HCT116 (cell line): ENCODE data around the gene SUMO3.

Source experiments
- ELF1 ChIP-seq: IDR thresholded peaks from 2 replicates; pipeline ENCODE4 v1.6.1; 2012; ENCODE audit warnings: low read depth, borderline replicate concordance
- EZH2 ChIP-seq: fragments of 200-600 bp; sonication (generic); IDR thresholded peaks from 2 replicates; pipeline ENCODE4 v1.6.1; 2017; ENCODE audit warnings: antibody characterized with exemption, mixed run types
- FOSL1 ChIP-seq: IDR thresholded peaks from 2 replicates; pipeline ENCODE4 v1.6.1; 2012; ENCODE audit warnings: low read depth
- POLR2A ChIP-seq: IDR thresholded peaks from 2 replicates; pipeline ENCODE4 v1.7.0; 2011; ENCODE audit warnings: borderline replicate concordance; ENCODE audit not compliant: insufficient read depth, insufficient read length; ENCODE audit errors: extremely low read depth
- POLR2AphosphoS5 ChIP-seq: IDR thresholded peaks from 2 replicates; pipeline ENCODE4 v1.6.1; 2011; ENCODE audit warnings: mild to moderate bottlenecking, low read depth, low read length, moderate library complexity
- RAD21 ChIP-seq: IDR thresholded peaks from 2 replicates; pipeline ENCODE4 v1.6.1; 2012; ENCODE audit warnings: low read depth, mild to moderate bottlenecking
- SIN3A ChIP-seq: IDR thresholded peaks from 2 replicates; pipeline ENCODE4 v1.6.1; 2012; ENCODE audit warnings: low read depth
- TCF7L2 ChIP-seq: IDR thresholded peaks from 2 replicates; pipeline ENCODE4 v1.7.0; 2011; ENCODE audit warnings: borderline replicate concordance, inconsistent platforms; ENCODE audit not compliant: insufficient read depth, insufficient read length; ENCODE audit errors: extremely low read depth
- ZNF274 ChIP-seq: fragments of 200-500 bp; sonication (Bioruptor generic); IDR thresholded peaks from 2 replicates; pipeline ENCODE4 v1.6.1; 2014; ENCODE audit warnings: mild to moderate bottlenecking, low read depth, low read length, inconsistent platforms
- TF ChIP-seq, protein P1 (sequence below), 3 experiments: fragments of 200-600 bp in 1 of 3; sonication (generic) in 1 of 3; IDR thresholded peaks in 2 of 3; conservative IDR thresholded peaks in 1 of 3; 2 replicates each; pipeline ENCODE4 v1.5.1; 2012 to 2017; ENCODE audit warnings: low read depth in 2 of 3, low read length in 2 of 3, antibody characterized with exemption in 1 of 3, borderline replicate concordance in 1 of 3, control low read depth in 1 of 3, mild to moderate bottlenecking in 1 of 3, mixed read lengths in 1 of 3, mixed run types in 1 of 3, moderate library complexity in 1 of 3; ENCODE audit not compliant: insufficient read depth in 1 of 3
- TF ChIP-seq, protein P2 (sequence below): IDR thresholded peaks from 2 replicates; pipeline ENCODE4 v1.6.1; 2011; ENCODE audit warnings: mild to moderate bottlenecking, low read length, moderate library complexity; ENCODE audit not compliant: insufficient replicate concordance; ENCODE audit errors: extremely low read depth
- TF ChIP-seq, protein P3 (sequence below): IDR thresholded peaks from 2 replicates; pipeline ENCODE4 v1.6.1; 2012; ENCODE audit warnings: low read depth

- TF ChIP-seq EZH2 (no peak), POLR2A (no peak), SIN3A (no peak), TCF7L2 (no peak), FOSL1 (no peak), RAD21 (no peak), POLR2AphosphoS5 (no peak), ELF1 (no peak), ZNF274 (no peak)
- TF ChIP-seq, protein P1, sequence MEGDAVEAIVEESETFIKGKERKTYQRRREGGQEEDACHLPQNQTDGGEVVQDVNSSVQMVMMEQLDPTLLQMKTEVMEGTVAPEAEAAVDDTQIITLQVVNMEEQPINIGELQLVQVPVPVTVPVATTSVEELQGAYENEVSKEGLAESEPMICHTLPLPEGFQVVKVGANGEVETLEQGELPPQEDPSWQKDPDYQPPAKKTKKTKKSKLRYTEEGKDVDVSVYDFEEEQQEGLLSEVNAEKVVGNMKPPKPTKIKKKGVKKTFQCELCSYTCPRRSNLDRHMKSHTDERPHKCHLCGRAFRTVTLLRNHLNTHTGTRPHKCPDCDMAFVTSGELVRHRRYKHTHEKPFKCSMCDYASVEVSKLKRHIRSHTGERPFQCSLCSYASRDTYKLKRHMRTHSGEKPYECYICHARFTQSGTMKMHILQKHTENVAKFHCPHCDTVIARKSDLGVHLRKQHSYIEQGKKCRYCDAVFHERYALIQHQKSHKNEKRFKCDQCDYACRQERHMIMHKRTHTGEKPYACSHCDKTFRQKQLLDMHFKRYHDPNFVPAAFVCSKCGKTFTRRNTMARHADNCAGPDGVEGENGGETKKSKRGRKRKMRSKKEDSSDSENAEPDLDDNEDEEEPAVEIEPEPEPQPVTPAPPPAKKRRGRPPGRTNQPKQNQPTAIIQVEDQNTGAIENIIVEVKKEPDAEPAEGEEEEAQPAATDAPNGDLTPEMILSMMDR (IDR thresholded peaks at IDR 0.05 in 2 of 3, conservative IDR thresholded peaks at IDR 0.05 in 1 of 3; ENCODE audit: borderline replicate concordance in 1 of 3, insufficient read depth in 1 of 3, low read depth in 2 of 3, low read length in 2 of 3) = no peak
- TF ChIP-seq, protein P2, sequence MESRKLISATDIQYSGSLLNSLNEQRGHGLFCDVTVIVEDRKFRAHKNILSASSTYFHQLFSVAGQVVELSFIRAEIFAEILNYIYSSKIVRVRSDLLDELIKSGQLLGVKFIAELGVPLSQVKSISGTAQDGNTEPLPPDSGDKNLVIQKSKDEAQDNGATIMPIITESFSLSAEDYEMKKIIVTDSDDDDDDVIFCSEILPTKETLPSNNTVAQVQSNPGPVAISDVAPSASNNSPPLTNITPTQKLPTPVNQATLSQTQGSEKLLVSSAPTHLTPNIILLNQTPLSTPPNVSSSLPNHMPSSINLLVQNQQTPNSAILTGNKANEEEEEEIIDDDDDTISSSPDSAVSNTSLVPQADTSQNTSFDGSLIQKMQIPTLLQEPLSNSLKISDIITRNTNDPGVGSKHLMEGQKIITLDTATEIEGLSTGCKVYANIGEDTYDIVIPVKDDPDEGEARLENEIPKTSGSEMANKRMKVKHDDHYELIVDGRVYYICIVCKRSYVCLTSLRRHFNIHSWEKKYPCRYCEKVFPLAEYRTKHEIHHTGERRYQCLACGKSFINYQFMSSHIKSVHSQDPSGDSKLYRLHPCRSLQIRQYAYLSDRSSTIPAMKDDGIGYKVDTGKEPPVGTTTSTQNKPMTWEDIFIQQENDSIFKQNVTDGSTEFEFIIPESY = no peak
- TF ChIP-seq, protein P3, sequence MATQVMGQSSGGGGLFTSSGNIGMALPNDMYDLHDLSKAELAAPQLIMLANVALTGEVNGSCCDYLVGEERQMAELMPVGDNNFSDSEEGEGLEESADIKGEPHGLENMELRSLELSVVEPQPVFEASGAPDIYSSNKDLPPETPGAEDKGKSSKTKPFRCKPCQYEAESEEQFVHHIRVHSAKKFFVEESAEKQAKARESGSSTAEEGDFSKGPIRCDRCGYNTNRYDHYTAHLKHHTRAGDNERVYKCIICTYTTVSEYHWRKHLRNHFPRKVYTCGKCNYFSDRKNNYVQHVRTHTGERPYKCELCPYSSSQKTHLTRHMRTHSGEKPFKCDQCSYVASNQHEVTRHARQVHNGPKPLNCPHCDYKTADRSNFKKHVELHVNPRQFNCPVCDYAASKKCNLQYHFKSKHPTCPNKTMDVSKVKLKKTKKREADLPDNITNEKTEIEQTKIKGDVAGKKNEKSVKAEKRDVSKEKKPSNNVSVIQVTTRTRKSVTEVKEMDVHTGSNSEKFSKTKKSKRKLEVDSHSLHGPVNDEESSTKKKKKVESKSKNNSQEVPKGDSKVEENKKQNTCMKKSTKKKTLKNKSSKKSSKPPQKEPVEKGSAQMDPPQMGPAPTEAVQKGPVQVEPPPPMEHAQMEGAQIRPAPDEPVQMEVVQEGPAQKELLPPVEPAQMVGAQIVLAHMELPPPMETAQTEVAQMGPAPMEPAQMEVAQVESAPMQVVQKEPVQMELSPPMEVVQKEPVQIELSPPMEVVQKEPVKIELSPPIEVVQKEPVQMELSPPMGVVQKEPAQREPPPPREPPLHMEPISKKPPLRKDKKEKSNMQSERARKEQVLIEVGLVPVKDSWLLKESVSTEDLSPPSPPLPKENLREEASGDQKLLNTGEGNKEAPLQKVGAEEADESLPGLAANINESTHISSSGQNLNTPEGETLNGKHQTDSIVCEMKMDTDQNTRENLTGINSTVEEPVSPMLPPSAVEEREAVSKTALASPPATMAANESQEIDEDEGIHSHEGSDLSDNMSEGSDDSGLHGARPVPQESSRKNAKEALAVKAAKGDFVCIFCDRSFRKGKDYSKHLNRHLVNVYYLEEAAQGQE = no peak
These were observed 4.8 kb upstream of the SUMO3 start for GRCh38 chr21:44822484-44823178.
